Left colon (tissue), 2 donors: Measurements from ENCODE around the gene OR8K5. TPM values are rescaled to one million over a fixed set of nuclear protein-coding genes. Genes with fewer than 3 reads are reported as not detected.
"Not testable (repeated sequence)": the region's sequence is repeated elsewhere in the genome, so short reads cannot be mapped to it uniquely, and the experiment has no call there.

Experiments used
- ATAC-seq: fragments of 200-7000 bp; cut with Tn5 transposase; one replicate; pipeline ENCODE4 v1.9.1; 2020; ENCODE audit warnings: mild to moderate bottlenecking, moderate library complexity
- DNase-seq, 2 donors: peaks; one replicate each; pipeline ENCODE4 v3.0.0-alpha.2; 2020
- intact Hi-C, 2 donors: fragments of 100-400 bp; cut with DNase I in 1 of 2; cut with micrococcal nuclease in 1 of 2; formaldehyde crosslinking; loops; one replicate each; pipeline versions ENCODE4 v1.11.2 to v1.14.0; 2022; cut with DNase I, micrococcal nuclease
- long read RNA-seq: library from polyadenylated mRNA; unstranded; transcript quantifications from one replicate; pipeline ENCODE4 v2.0.0, GENCODE V29; 2021
- total RNA-seq, 2 donors: library from RNA; stranded (reverse); fragmentation: NEBNext Ultra II Directional; extraction: Animal tissue kit (Norgen Biotek cat#: 25700); gene quantifications; one replicate each; pipeline ENCODE4 v1.2.1, GENCODE V29; 2021
- donor health status: DM: no; HTN: no; CAD: no.
- donor health status: DM: yes; HTN: yes; CAD: no.

The OR8K5 gene, protein sequence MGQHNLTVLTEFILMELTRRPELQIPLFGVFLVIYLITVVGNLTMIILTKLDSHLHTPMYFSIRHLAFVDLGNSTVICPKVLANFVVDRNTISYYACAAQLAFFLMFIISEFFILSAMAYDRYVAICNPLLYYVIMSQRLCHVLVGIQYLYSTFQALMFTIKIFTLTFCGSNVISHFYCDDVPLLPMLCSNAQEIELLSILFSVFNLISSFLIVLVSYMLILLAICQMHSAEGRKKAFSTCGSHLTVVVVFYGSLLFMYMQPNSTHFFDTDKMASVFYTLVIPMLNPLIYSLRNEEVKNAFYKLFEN
- total RNA-seq = not detected
- long read RNA-seq = 0 reads

DNA sequence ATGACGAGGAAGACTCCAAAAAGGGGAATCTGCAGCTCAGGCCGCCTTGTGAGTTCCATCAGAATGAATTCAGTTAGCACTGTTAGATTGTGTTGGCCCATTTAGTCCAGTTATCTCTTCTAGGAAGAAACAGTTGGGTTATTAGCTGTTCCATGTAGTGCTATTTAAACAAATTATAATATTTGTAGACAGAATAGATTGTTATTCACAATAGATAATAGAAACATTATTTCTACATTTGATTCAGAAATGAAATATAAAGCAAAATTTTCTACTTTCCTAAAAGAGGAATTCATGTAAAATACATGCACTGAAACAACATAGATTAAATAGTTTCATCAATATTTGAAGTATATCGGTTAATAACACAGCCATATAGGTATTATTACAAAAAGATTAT, at the start of gene OR8K5:
OR8K5 (minus strand) TSS at position 101 of the 400 bp plus-strand sequence; CDS start at position 101, 0 bp downstream.
- intact Hi-C loops = no loop called here
- no peak for ATAC-seq
- DNase-seq = no peak

DNA sequence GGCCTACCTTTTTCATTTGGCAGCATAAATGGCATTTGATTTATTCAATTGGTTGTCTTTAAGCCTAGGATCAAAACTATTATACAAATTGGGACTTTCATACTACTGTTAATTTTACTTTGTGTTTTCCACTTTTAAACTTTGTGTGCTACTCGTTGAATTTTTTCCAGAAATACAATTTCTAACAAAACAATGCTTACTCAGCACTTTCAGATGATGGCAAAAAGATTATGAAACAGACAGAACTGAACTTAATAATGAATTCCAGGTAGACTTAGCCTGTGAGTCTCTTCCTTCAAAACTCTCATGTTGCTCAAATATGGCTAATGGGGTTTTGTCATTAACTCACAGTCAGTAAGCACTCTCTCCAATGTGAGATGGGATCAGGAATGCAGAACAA, 47.7 kb upstream of the OR8K5 start:
- intact Hi-C loops = no loop called here
- ATAC-seq = no peak
- DNase-seq = no peak

DNA sequence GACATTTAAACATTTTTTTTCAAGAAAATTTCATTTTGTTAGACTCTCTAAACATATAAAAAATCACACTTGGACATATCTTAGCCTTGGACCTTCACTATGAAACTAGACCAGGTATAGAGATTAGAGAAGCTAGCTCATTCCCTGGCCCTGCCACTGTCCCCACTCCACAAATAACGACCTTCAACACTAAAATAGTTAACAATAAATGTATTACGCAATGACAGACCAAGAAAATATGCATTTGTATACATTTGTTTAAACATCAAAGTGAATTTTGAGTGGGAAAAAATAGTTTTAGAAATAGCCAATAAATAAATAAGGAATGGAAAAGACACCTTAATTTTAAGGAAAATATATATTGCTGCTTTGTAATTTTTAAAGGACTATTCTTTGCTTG, 37.2 kb upstream of the OR8K5 start:
- intact Hi-C loops = no loop called here
- ATAC-seq = no peak
- DNase-seq = no peak

DNA sequence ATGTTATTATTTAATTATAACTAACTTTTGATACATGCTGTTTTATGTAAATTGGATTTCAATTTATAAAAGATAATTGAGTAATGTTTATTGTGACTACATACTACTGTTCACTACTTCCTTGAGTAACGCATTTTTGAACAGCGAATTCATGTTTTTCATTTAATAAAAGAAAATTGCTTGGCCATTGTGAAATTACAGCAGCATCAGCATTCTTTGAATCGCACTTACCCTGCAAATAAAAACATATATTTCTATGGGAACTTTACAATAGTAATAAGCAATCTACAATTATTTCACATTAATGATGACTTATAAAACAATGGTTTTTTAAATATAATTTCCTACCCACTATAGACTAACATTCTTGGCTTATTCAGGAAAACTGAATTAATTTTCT, 36.6 kb upstream of the OR8K5 start:
- no peak for DNase-seq
- no peak for ATAC-seq
- intact Hi-C loops = no loop called here

DNA sequence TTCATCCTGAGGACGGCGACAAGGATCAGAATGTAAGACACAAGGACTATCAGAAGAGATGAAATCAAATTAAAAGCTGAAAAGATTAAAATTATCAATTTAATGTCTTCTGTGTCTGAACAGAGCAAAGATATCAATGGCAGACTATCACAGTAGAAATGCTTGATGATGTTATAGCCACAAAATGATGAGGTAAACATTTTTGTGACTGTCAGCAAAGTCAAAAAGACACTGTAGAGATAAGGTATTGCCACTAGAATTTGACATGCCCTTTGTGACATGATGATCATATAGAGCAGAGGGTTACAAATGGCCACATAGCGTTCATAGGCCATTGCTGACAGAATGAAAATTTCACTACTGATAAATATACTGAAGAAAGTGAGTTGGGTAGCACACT, 28.5 kb upstream of the OR8K5 start:
- ATAC-seq (no peak), DNase-seq (no peak)
- intact Hi-C loops = no loop called here

DNA sequence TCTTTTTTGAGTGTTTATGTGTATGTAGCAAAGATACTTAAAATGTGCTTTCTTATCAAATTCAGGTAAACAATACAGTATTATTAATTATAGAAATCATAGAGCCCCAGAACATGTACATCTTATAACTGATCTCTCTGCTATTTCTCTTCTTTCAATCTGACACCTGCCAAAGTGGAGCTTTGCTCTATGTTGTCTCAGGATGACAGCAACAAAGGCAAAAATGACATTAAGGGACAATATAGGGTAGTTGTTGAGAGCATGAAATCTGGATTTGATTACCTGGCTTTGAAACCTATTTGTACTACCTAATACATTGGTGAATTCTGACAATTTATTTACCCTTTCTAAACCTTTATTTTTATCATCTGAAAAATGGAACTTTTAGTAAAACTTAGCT, 23.3 kb upstream of the OR8K5 start:
- intact Hi-C loops = no loop called here
- DNase-seq = no peak
- ATAC-seq = no peak

DNA sequence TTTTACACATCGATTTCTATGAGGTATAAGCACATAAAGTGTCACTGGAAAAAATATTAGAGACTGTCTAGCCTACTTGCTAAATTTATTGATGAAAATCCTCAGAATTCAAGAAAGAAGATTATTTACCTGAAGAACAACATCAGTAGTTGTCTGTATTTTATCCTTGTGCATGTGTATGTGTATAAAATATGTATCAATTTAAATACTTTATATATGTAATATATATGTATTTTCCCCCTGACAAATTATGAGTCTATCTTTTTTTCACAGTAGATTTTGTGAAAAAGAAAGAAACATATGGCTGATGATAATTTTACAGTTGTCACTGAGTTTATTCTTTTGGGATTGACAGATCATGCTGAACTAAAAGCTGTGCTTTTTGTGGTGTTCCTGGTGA, 16.2 kb upstream of the OR8K5 start, which contains the start of gene OR5J2:
OR5J2 (plus strand) TSS at position 301 of the 400 bp plus-strand sequence; CDS start at position 301, 0 bp downstream.
- ATAC-seq = no peak
- intact Hi-C loops = no loop called here
- no peak for DNase-seq

DNA sequence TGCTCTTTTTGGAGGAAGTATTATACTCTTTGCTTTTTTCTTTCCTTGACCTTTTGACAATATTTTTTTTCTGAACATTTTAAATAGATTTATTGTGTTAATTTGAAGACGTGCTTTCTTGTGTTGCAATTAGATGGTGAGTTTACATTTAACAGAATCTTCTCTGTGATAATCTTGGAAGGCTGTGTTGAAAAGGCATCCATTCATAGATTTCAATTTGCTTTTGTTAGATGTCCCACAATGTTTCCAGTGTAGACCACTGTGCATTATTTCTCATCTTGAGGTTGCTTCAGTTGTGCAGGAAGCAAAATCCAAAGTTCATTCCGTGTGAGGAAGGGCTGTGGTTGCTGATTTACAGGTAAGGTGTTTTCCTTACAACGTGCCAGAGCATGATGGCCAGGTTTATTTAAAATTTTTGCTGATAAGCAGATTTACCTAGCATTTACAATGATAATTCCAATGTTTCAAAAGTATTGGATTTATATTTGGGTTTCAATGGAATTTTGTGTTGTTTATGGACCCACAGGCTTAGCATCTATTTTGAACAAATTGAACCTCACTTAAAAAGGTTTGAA, 12.2 kb upstream of the OR8K5 start:
- ATAC-seq = peak; percentile 77
- intact Hi-C loops = no loop called here
- DNase-seq = no peak

DNA sequence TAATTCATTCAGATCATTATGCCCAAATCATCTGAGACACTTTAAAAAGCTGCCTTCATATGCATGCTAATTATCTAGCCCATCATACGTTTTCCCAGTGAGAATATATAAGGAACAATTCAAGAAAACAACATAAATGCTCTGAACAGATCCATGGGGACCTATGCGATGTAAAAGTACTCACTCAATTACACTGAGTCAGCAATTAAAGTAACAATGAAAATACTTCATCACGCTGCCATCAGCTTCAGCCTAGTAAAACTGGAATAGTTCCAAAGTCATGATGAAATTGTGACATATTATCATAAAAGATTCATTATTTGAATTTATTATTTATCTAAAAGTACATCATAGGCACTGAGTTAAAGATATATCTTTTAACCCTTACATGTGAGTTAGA, 3.7 kb upstream of the OR8K5 start:
- intact Hi-C loops = no loop called here

DNA sequence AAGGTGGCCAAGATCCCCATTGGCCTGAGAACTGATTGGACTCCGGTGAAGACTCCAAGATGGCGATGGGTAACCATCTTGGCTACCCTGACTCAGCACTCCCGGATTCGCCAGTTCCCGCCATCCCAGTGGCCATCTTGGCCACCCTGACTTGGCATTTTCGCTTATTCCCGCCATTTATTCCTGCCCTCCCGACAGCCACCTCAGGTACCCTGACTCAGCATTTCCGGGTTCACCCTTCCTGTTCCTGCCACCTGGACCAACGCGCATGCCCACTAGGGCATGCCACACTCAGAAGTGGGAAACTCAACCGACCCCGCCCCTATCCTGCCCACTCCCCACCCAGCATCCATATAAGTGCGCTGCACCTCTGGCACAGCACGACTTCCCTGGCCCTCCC, 7.8 kb downstream of the OR8K5 start:
- DNase-seq (no peak), ATAC-seq (no peak)
- intact Hi-C loops = no loop called here

More for the DNA sequence above, 3.7 kb upstream of the OR8K5 start:
- DNase-seq (no peak), ATAC-seq (no peak)

DNA sequence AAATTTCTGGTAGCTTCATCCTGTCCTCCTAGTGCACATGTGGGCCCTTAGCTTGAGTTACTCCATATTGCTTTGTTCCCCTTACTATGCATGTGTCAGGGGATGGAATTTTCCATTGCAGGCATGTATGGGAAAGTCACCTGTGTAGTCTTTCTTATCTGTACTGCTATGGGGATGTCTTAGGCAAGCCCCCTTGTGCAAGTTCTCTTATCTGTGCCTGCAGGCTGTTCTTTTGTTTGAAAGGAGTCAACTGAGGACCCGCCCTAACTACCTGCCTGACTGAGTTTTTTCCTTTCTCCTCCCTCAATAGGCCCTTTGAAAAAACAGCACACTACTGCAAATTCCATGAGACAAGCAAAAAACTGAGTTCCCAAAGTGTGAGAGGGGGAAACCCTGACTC, 8.7 kb downstream of the OR8K5 start:
- no peak for DNase-seq
- intact Hi-C loops = no loop called here
- ATAC-seq = no peak

DNA sequence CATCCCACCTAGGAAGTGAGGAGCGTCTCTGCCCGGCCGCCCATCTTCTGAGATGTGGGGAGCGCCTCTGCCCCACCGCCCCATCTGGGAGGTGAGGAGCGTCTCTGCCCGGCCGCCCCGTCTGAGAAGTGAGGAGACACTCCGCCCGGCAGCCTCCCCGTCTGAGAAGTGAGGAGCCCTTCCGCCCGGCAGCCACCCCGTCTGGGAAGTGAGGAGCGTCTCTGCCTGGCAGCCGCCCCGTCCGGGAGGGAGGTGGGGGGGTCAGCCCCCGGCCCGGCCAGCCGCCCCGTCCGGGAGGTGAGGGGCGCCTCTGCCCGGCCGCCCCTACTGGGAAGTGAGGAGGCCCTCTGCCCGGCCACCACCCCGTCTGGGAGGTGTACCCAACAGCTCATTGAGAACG, 16.4 kb downstream of the OR8K5 start:
- ATAC-seq, DNase-seq, intact Hi-C loops: not testable (repeated sequence)

DNA sequence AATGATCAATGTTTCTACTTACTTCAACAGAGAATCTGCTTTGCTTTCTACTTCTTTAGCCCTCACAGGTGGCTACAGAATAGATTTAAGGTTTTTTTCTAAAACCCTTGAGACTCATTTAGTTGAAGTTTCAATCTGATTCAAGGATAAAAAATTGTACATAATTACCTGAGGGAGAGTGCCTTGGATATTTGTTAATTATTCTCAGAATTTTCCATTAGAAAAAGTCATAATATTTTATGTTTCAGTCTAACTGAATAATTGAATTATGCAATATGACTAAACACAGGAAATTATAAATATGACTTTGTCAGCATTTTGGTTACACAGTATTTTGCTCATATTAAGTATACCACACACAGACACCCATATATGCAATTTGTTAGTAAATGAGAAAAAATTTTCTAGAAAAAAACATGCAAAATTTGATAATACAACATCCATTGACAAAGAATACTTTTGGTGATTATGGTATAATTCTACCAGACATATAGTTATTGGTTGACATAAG, 19.9 kb downstream of the OR8K5 start, which contains the start of gene OR8J3:
OR8J3 (minus strand) TSS at position 51 of the 511 bp plus-strand sequence. CDS start 2,483 bp downstream, outside the sequence.
- ATAC-seq (no peak), DNase-seq (no peak)
- intact Hi-C loops = no loop called here

DNA sequence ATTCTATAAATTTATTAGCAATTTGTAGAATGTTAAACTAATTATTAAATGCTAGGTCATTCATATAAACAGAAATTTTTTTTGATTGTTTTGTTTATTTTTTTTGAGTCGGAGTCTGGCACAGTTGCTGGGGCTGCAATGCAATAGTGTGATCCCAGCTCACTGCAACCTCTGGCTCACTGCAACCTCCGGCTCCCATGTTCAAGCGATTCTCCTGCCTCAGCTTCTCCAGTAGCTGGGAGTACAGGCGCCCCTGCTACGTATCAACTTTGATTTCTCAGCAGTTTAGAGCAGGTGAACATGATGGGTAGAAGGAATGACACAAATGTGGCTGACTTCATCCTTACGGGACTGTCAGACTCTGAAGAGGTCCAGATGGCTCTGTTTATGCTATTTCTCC, 38.0 kb downstream of the OR8K5 start, which contains the start of gene OR8H3:
OR8H3 (plus strand) TSS at position 301 of the 400 bp plus-strand sequence; CDS start at position 301, 0 bp downstream.
- no peak for ATAC-seq
- intact Hi-C loops = no loop called here
- no peak for DNase-seq

Other genes with a start within 250 kb of the OR8K5 start
- gene OR5W2, start 245.7 kb downstream of the OR8K5 start, total RNA-seq = not detected
- not detected for gene OR5I1, start 223.9 kb downstream of the OR8K5 start, total RNA-seq
- not detected for gene OR10AG1, start 190.4 kb downstream of the OR8K5 start, total RNA-seq
- gene OR5F1, start 165.7 kb downstream of the OR8K5 start, total RNA-seq = not detected
- gene OR5AS1, start 132.7 kb downstream of the OR8K5 start, total RNA-seq = not detected
- gene OR8I2, start 67.0 kb downstream of the OR8K5 start, total RNA-seq = not detected
- gene OR8H2, start 56.6 kb downstream of the OR8K5 start, total RNA-seq = not detected
- not detected for gene OR8H3, start 37.9 kb downstream of the OR8K5 start, total RNA-seq
- not detected for gene OR8J3, start 20.1 kb downstream of the OR8K5 start, total RNA-seq
- not detected for gene OR5J2, start 16.3 kb upstream of the OR8K5 start, total RNA-seq
- not detected for gene OR5T2, start 73.9 kb upstream of the OR8K5 start, total RNA-seq
- not detected for gene OR5T3, start 91.9 kb upstream of the OR8K5 start, total RNA-seq
- not detected for gene OR5T1, start 113.8 kb upstream of the OR8K5 start, total RNA-seq
- gene OR8H1, start 131.9 kb upstream of the OR8K5 start, total RNA-seq = not detected
- gene OR8K3, start 154.8 kb upstream of the OR8K5 start, total RNA-seq = not detected
- not detected for gene OR8K1, start 185.7 kb upstream of the OR8K5 start, total RNA-seq
- gene OR8J1, start 194.0 kb upstream of the OR8K5 start, total RNA-seq = not detected
- gene OR8U1, start 215.3 kb upstream of the OR8K5 start, total RNA-seq = not detected